ENCODE data around the gene EPHA8. TPM values are rescaled to one million over a fixed set of nuclear protein-coding genes. Genes with fewer than 3 reads are reported as not detected.

EPHA8 gene
- polyA plus RNA-seq, 4 donors, result 0.81 to 2.4 (median 1.7) TPM

- no peak for DNase-seq (ENCODE audit: low read depth in 4 of 4, low spot score in 2 of 4)
Measured at GRCh38 chr1:22587247-22587646, 24.0 kb downstream of the EPHA8 start.

- DNase-seq (ENCODE audit: low read depth in 4 of 4, low spot score in 2 of 4), result no peak
Measured at GRCh38 chr1:22588899-22589422, 25.7 kb downstream of the EPHA8 start.

GRCh38 chr1:22591576-22591975, 28.3 kb downstream of the EPHA8 start:
- no peak for DNase-seq (ENCODE audit: low read depth in 4 of 4, low spot score in 2 of 4)

- no peak for DNase-seq (ENCODE audit: low read depth in 4 of 4, low spot score in 2 of 4)
Measured at GRCh38 chr1:22592051-22592450, 28.8 kb downstream of the EPHA8 start.

GRCh38 chr1:22592919-22593790, 29.9 kb downstream of the EPHA8 start:
- no peak for DNase-seq (ENCODE audit: low read depth in 4 of 4, low spot score in 2 of 4)

GRCh38 chr1:22594396-22594795, 31.1 kb downstream of the EPHA8 start:
- DNase-seq (ENCODE audit: low read depth in 4 of 4, low spot score in 2 of 4), result no peak

- no peak for DNase-seq (ENCODE audit: low read depth in 4 of 4, low spot score in 2 of 4)
Measured at GRCh38 chr1:22595108-22595507, 31.8 kb downstream of the EPHA8 start.

GRCh38 chr1:22597301-22597965, 34.1 kb downstream of the EPHA8 start:
- no peak for DNase-seq (ENCODE audit: low read depth in 4 of 4, low spot score in 2 of 4)

GRCh38 chr1:22597996-22598395, 34.7 kb downstream of the EPHA8 start:
- DNase-seq (ENCODE audit: low read depth in 4 of 4, low spot score in 2 of 4), result no peak

- no peak for DNase-seq (ENCODE audit: low read depth in 4 of 4, low spot score in 2 of 4)
Measured at GRCh38 chr1:22598736-22599135, 35.4 kb downstream of the EPHA8 start.

- no peak for DNase-seq (ENCODE audit: low read depth in 4 of 4, low spot score in 2 of 4)
Measured at GRCh38 chr1:22600071-22600816, 37.0 kb downstream of the EPHA8 start.

- DNase-seq (ENCODE audit: low read depth in 4 of 4, low spot score in 2 of 4), result no peak
Measured at GRCh38 chr1:22600817-22601605, 37.7 kb downstream of the EPHA8 start.

GRCh38 chr1:22601610-22602009, 38.3 kb downstream of the EPHA8 start:
- DNase-seq (ENCODE audit: low read depth in 4 of 4, low spot score in 2 of 4), result no peak

GRCh38 chr1:22602060-22602740, 38.9 kb downstream of the EPHA8 start:
- no peak for DNase-seq (ENCODE audit: low read depth in 4 of 4, low spot score in 2 of 4)

- no peak for DNase-seq (ENCODE audit: low read depth in 4 of 4, low spot score in 2 of 4)
Measured at GRCh38 chr1:22606161-22606560, 42.9 kb downstream of the EPHA8 start.

- DNase-seq (ENCODE audit: low read depth in 4 of 4, low spot score in 2 of 4), result no peak
Measured at GRCh38 chr1:22607154-22607553, 43.9 kb downstream of the EPHA8 start.

- no peak for DNase-seq (ENCODE audit: low read depth in 4 of 4, low spot score in 2 of 4)
Measured at GRCh38 chr1:22608361-22608760, 45.1 kb downstream of the EPHA8 start.

- no peak for DNase-seq (ENCODE audit: low read depth in 4 of 4, low spot score in 2 of 4)
Measured at GRCh38 chr1:22609291-22609690, 46.0 kb downstream of the EPHA8 start.

- peak; percentile 39 to 76 (median 66) for DNase-seq (ENCODE audit: low read depth in 4 of 4, low spot score in 2 of 4)
Measured at GRCh38 chr1:22611530-22611947, 48.2 kb downstream of the EPHA8 start.
